ENCODE measurements around the gene FKBP6.
"Not testable (repeated sequence)": the region's sequence is repeated elsewhere in the genome, so short reads cannot be mapped to it uniquely, and the experiment has no call there.

The FKBP6 gene

GRCh38 chr7:73327922-73328321, at the start of gene FKBP6, which contains the start of gene TRIM50:
FKBP6 (plus strand) TSS chr7:73328161; CDS start chr7:73328429, 268 bp downstream.
TRIM50 (minus strand) TSS chr7:73328082; CDS start chr7:73324787, 3,295 bp downstream.
- not testable (repeated sequence) for DNase-seq (ENCODE audit: low read depth, low spot score)

GRCh38 chr7:73297235-73297634, 30.7 kb upstream of the FKBP6 start:
- not testable (repeated sequence) for DNase-seq (ENCODE audit: low read depth, low spot score)

- not testable (repeated sequence) for DNase-seq (ENCODE audit: low read depth, low spot score)
Observed at GRCh38 chr7:73297706-73298105, 30.3 kb upstream of the FKBP6 start.

- not testable (repeated sequence) for DNase-seq (ENCODE audit: low read depth, low spot score)
Observed at GRCh38 chr7:73299812-73300211, 28.1 kb upstream of the FKBP6 start.

GRCh38 chr7:73301108-73301507, 26.9 kb upstream of the FKBP6 start:
- not testable (repeated sequence) for DNase-seq (ENCODE audit: low read depth, low spot score)

GRCh38 chr7:73302846-73303245, 25.1 kb upstream of the FKBP6 start:
- DNase-seq (ENCODE audit: low read depth, low spot score) = not testable (repeated sequence)

GRCh38 chr7:73303546-73303945, 24.4 kb upstream of the FKBP6 start:
- no peak for DNase-seq (ENCODE audit: low read depth, low spot score)

- no peak for DNase-seq (ENCODE audit: low read depth, low spot score)
Observed at GRCh38 chr7:73304071-73304470, 23.9 kb upstream of the FKBP6 start.

GRCh38 chr7:73304612-73305387, 23.2 kb upstream of the FKBP6 start:
- DNase-seq (ENCODE audit: low read depth, low spot score) = not testable (repeated sequence)

GRCh38 chr7:73307436-73307835, 20.5 kb upstream of the FKBP6 start:
- DNase-seq (ENCODE audit: low read depth, low spot score) = no peak

GRCh38 chr7:73308074-73308664, 19.8 kb upstream of the FKBP6 start:
- DNase-seq (ENCODE audit: low read depth, low spot score) = no peak

- DNase-seq (ENCODE audit: low read depth, low spot score) = peak; percentile 89
Observed at GRCh38 chr7:73308665-73309214, 19.2 kb upstream of the FKBP6 start, which contains the start of gene NSUN5. NSUN5 (minus strand) TSS chr7:73308826; CDS start chr7:73308790, 36 bp downstream.

GRCh38 chr7:73311421-73311820, 16.5 kb upstream of the FKBP6 start:
- DNase-seq (ENCODE audit: low read depth, low spot score) = not testable (repeated sequence)

- DNase-seq (ENCODE audit: low read depth, low spot score) = no peak
Observed at GRCh38 chr7:73312831-73313520, 15.0 kb upstream of the FKBP6 start.

- no peak for DNase-seq (ENCODE audit: low read depth, low spot score)
Observed at GRCh38 chr7:73313521-73313906, 14.4 kb upstream of the FKBP6 start.

GRCh38 chr7:73314271-73314670, 13.7 kb upstream of the FKBP6 start:
- no peak for DNase-seq (ENCODE audit: low read depth, low spot score)

GRCh38 chr7:73316521-73316920, 11.4 kb upstream of the FKBP6 start:
- DNase-seq (ENCODE audit: low read depth, low spot score) = no peak

GRCh38 chr7:73318656-73319204, 9.2 kb upstream of the FKBP6 start:
- DNase-seq (ENCODE audit: low read depth, low spot score) = not testable (repeated sequence)

- not testable (repeated sequence) for DNase-seq (ENCODE audit: low read depth, low spot score)
Observed at GRCh38 chr7:73319541-73319940, 8.4 kb upstream of the FKBP6 start.

- peak; percentile 72 for DNase-seq (ENCODE audit: low read depth, low spot score)
Observed at GRCh38 chr7:73320009-73320408, 8.0 kb upstream of the FKBP6 start.

GRCh38 chr7:73323434-73324080, 4.4 kb upstream of the FKBP6 start:
- DNase-seq (ENCODE audit: low read depth, low spot score) = not testable (repeated sequence)

Data from ELF-1 (cell line).